ENCODE measurements around the gene ACACA. TPM values are rescaled to one million over a fixed set of nuclear protein-coding genes. Genes with fewer than 3 reads are reported as not detected.

The ACACA gene
- total RNA-seq, 3 donors from 2014 or later (not counting 1 experiment from before 2014, with no cell fraction given), result 22.9 to 23.9 (median 23.6) TPM

DNA sequence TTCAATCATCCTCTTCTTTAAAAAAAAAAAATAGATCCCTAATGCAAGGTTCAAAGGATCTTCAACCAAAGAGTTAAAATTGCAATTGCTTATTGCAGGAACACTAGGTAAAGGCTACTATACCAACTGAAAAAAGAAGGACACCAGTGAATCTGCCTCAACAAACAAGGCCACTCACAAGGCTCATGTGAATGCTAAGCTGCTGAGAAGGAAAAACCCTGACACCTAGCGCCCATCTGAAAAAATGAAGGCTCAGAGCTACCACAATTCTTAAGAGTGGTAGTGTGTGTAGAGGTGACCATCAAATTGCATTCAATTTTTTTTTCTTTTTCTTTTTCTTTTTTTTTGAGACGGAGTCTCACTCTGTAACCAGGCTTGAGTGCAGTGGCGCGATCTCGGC is 232.4 kb downstream of the ACACA start:
- H3K36me3 ChIP-seq (ENCODE audit: control insufficient read depth, insufficient read depth, low read length), result peaks cover 7% of the 10 kb centered on the region
- no peaks in the 10 kb centered on the region for H3K9me3 ChIP-seq (ENCODE audit: control insufficient read depth, insufficient read depth, low read length)
- 90% methylated on average over 4 of the region's 5 CpGs for WGBS (ENCODE audit: insufficient coverage)
- Mint-ChIP-seq H3K9me3 (no peaks in the 10 kb centered on the region), H3K36me3 (no peaks in the 10 kb centered on the region), H3K27me3 (ENCODE audit: low read depth in 2 of 2) (no peaks in the 10 kb centered on the region), H3K4me1 (no peaks in the 10 kb centered on the region), H3K27ac (no peak overlapping the region), H3K4me3 (no peak overlapping the region)
- TF ChIP-seq, protein P1, sequence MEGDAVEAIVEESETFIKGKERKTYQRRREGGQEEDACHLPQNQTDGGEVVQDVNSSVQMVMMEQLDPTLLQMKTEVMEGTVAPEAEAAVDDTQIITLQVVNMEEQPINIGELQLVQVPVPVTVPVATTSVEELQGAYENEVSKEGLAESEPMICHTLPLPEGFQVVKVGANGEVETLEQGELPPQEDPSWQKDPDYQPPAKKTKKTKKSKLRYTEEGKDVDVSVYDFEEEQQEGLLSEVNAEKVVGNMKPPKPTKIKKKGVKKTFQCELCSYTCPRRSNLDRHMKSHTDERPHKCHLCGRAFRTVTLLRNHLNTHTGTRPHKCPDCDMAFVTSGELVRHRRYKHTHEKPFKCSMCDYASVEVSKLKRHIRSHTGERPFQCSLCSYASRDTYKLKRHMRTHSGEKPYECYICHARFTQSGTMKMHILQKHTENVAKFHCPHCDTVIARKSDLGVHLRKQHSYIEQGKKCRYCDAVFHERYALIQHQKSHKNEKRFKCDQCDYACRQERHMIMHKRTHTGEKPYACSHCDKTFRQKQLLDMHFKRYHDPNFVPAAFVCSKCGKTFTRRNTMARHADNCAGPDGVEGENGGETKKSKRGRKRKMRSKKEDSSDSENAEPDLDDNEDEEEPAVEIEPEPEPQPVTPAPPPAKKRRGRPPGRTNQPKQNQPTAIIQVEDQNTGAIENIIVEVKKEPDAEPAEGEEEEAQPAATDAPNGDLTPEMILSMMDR (IDR thresholded peaks at IDR 0.05), result no peak
- no peak for DNase-seq
- H3K27ac ChIP-seq (ENCODE audit: low read length), result no peak overlapping the region
- no peak for ATAC-seq
- H3K4me3 ChIP-seq (ENCODE audit: low read length), result no peak overlapping the region
- intact Hi-C loops (cut with micrococcal nuclease), result no loop called here
- H3K27me3 ChIP-seq (ENCODE audit: control insufficient read depth, insufficient read depth, low read length), result no peaks in the 10 kb centered on the region
- H3K4me1 ChIP-seq (ENCODE audit: control insufficient read depth, insufficient read depth, low read length), result no peaks in the 10 kb centered on the region

DNA sequence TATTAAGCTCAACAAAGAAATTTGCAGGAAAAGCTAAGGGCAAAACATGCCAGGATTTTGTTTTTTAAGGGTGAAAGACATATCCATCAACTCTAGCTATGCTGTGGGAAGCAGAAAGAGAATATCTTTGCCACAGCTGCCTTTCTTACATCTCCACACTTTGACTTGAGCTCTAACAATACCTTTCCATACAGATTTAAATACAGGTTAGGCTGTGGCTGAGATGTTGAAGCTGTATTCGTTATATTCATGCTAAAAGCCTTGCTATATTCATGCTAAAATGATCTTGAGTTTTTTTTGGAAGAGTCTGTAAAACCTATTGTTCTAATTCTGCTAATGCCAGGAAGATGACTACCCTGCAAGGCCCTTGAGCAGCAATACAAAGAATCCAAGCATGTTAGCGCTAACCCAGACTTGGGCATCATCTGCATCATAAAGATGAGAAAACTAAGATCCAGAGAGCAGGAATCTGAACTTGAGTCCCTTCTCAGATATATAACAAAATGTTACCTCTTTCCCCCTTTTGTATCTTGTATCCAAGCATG is 235.7 kb downstream of the ACACA start:
- WGBS (ENCODE audit: insufficient coverage), result 100% methylated on average over 2 of the region's 2 CpGs
- H3K4me3 Mint-ChIP-seq, result no peak overlapping the region

DNA sequence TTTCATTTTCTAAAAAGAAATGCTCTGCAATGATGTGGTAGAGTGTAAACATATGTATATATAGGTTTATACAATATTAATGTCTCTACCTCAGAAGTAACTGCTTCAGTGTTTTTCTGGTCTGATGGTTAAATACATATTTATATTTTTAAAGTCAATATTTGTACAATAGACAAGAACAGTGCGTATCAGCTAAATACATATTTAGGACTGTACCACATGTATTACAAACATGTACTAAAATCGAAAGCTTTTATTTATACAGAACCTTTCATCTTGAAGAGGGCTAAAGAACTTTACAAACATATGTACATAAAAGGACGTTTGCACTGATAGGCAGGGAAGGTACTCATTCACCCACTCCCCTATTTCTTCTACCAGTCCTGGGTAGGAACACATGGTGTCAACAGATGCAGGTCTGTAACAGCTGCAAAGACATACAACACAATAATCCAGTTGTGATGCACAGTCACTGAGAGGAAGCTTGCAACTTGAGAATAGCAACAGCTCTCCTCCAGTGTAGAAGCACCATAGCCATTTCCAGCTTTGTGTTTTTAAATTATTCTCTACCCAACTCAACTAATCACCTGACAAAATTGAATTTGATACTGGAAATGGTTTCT is 237.8 kb downstream of the ACACA start:
- H3K27me3 Mint-ChIP-seq (ENCODE audit: low read depth in 2 of 2), result no peaks in the 10 kb centered on the region
- H3K9me3 Mint-ChIP-seq, result no peaks in the 10 kb centered on the region
- H3K36me3 ChIP-seq (ENCODE audit: control insufficient read depth, insufficient read depth, low read length), result no peaks in the 10 kb centered on the region
- no peak overlapping the region for H3K27ac Mint-ChIP-seq
- no peaks in the 10 kb centered on the region for H3K4me1 ChIP-seq (ENCODE audit: control insufficient read depth, insufficient read depth, low read length)
- no peaks in the 10 kb centered on the region for H3K27me3 ChIP-seq (ENCODE audit: control insufficient read depth, insufficient read depth, low read length)
- H3K27ac ChIP-seq (ENCODE audit: low read length), result no peak overlapping the region
- no peak for DNase-seq
- H3K4me3 Mint-ChIP-seq, result no peak overlapping the region
- no peak for ATAC-seq
- no peaks in the 10 kb centered on the region for H3K9me3 ChIP-seq (ENCODE audit: control insufficient read depth, insufficient read depth, low read length)
- TF ChIP-seq, protein P1 (IDR thresholded peaks at IDR 0.05), result no peak
- 97% methylated on average over 3 of the region's 3 CpGs for WGBS (ENCODE audit: insufficient coverage)
- no peaks in the 10 kb centered on the region for H3K36me3 Mint-ChIP-seq
- H3K4me1 Mint-ChIP-seq, result no peaks in the 10 kb centered on the region
- H3K4me3 ChIP-seq (ENCODE audit: low read length), result no peak overlapping the region
- intact Hi-C loops (cut with micrococcal nuclease), result no loop called here

More for the DNA sequence above, 235.7 kb downstream of the ACACA start:
- ATAC-seq (no peak), DNase-seq (no peak)
- no peaks in the 10 kb centered on the region for H3K27me3 Mint-ChIP-seq (ENCODE audit: low read depth in 2 of 2)
- H3K9me3 ChIP-seq (ENCODE audit: control insufficient read depth, insufficient read depth, low read length), result no peaks in the 10 kb centered on the region
- H3K9me3 Mint-ChIP-seq, result no peaks in the 10 kb centered on the region
- H3K27ac Mint-ChIP-seq, result no peak overlapping the region
- intact Hi-C loops (cut with micrococcal nuclease), result no loop called here
- H3K27ac ChIP-seq (ENCODE audit: low read length), result no peak overlapping the region
- TF ChIP-seq, protein P1 (IDR thresholded peaks at IDR 0.05), result no peak
- no peaks in the 10 kb centered on the region for H3K4me1 Mint-ChIP-seq
- H3K4me1 ChIP-seq (ENCODE audit: control insufficient read depth, insufficient read depth, low read length), result no peaks in the 10 kb centered on the region
- no peaks in the 10 kb centered on the region for H3K27me3 ChIP-seq (ENCODE audit: control insufficient read depth, insufficient read depth, low read length)
- no peaks in the 10 kb centered on the region for H3K36me3 Mint-ChIP-seq
- H3K36me3 ChIP-seq (ENCODE audit: control insufficient read depth, insufficient read depth, low read length), result peaks cover 2% of the 10 kb centered on the region
- H3K4me3 ChIP-seq (ENCODE audit: low read length), result no peak overlapping the region

DNA sequence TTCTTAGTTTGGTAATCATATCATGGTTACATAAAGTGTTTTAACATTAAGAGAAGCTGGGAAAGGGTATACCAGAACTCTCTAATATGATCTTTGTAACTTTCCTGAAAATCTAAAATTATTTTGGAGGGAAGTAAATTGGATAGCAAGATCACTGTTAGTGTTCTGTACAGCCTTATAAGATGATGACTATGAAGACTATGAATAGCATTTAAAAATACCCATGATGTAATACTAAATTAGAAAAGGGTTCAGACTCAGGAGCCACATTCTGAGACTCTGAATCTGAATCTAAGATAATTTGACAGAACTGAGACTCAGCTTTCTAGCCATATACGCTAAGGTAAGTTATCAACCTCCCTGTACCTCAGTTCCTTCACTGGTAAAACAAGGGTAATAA is 238.9 kb downstream of the ACACA start:
- ATAC-seq (no peak), DNase-seq (no peak)
- Histone ChIP-seq H3K9me3 (ENCODE audit: control insufficient read depth, insufficient read depth, low read length) (no peaks in the 10 kb centered on the region), H3K27ac (ENCODE audit: low read length) (no peak overlapping the region), H3K27me3 (ENCODE audit: control insufficient read depth, insufficient read depth, low read length) (no peaks in the 10 kb centered on the region), H3K4me1 (ENCODE audit: control insufficient read depth, insufficient read depth, low read length) (no peaks in the 10 kb centered on the region), H3K36me3 (ENCODE audit: control insufficient read depth, insufficient read depth, low read length) (no peaks in the 10 kb centered on the region), H3K4me3 (ENCODE audit: low read length) (no peak overlapping the region)
- intact Hi-C loops (cut with micrococcal nuclease), result no loop called here
- no peaks in the 10 kb centered on the region for H3K9me3 Mint-ChIP-seq
- H3K27me3 Mint-ChIP-seq (ENCODE audit: low read depth in 2 of 2), result no peaks in the 10 kb centered on the region
- WGBS (ENCODE audit: insufficient coverage), result 86% methylated on average over 1 of the region's 1 CpG
- H3K36me3 Mint-ChIP-seq, result no peaks in the 10 kb centered on the region
- H3K4me1 Mint-ChIP-seq, result no peaks in the 10 kb centered on the region
- H3K27ac Mint-ChIP-seq, result no peak overlapping the region
- no peak overlapping the region for H3K4me3 Mint-ChIP-seq
- TF ChIP-seq, protein P1 (IDR thresholded peaks at IDR 0.05), result no peak
